ENCODE measurements around the gene C11orf86. TPM values are rescaled to one million over a fixed set of nuclear protein-coding genes. Genes with fewer than 3 reads are reported as not detected.
"Not testable (repeated sequence)": the region's sequence is repeated elsewhere in the genome, so short reads cannot be mapped to it uniquely, and the experiment has no call there.

C11orf86 gene
- total and polyA plus RNA-seq, 10 of the 15 experiments (the other 5 are each of a cell fraction or from before 2014, with no cell fraction given): not detected

DNA sequence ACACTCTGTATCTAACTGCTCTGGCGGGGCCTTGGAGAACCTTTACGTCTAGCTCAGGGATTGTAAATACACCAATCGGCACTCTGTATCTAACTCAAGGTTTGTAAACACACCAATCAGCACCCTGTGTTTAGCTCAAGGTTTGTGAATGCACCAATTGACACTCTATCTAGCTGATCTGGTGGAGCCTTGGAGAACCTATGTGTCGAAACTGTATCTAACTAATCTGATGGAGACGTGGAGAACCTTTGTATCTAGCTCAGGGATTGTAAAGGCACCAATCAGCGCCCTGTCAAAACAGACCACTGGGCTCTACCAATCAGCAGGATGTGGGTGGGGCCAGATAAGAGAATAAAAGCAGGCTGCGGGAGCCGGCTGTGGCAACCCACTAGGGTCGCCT, 14.3 kb downstream of the C11orf86 start:
- peak; percentile 25; the same call in 1 of the 2 replicates for TF ChIP-seq NFYB (IDR thresholded peaks at IDR 0.05; ENCODE audit: insufficient read depth, low read depth, low read length)
- H3K4me1 ChIP-seq (ENCODE audit: control insufficient read depth, insufficient read depth, low read length); H3K9me3 ChIP-seq (replicated peaks; ENCODE audit: control insufficient read depth, insufficient read depth, low read length); H3K27ac ChIP-seq (ENCODE audit: control insufficient read depth, insufficient read depth); RAD21 ChIA-PET (ENCODE audit: unreplicated experiment); in situ Hi-C loops (cut with MboI); H4K20me1 ChIP-seq (ENCODE audit: control insufficient read depth, insufficient read depth); CTCF ChIA-PET; intact Hi-C loops (cut with micrococcal nuclease; ENCODE audit: unreplicated experiment); H3K4me3 ChIP-seq; H3K9ac ChIP-seq (ENCODE audit: control insufficient read depth, insufficient read depth, low read length); FAIRE-seq; H3K27me3 ChIP-seq (replicated peaks in 1 of 2; ENCODE audit: control insufficient read depth in 2 of 2, insufficient read depth in 2 of 2, low read length in 1 of 2); POLR2A ChIA-PET; ATAC-seq; BruUV-seq (replicated peaks); H2AFZ ChIP-seq (ENCODE audit: control insufficient read depth, low read depth, low read length); DNase-seq (ENCODE audit: low read depth, low spot score); H3K79me2 ChIP-seq (ENCODE audit: control insufficient read depth, insufficient read depth, low read length); H3K36me3 ChIP-seq (ENCODE audit: control insufficient read depth in 2 of 2, insufficient read depth in 2 of 2, low read length in 1 of 2); H3K4me2 ChIP-seq (ENCODE audit: control insufficient read depth, insufficient read depth): not testable (repeated sequence)
- SMC1A ChIA-PET (ENCODE audit: uncharacterized antibody, unreplicated experiment): interaction anchor here (0.9 kb wide), 1 partner anchor 40 kb away, joined by 3 read pairs; no protein-coding TSS in a partner anchor
- WGBS (ENCODE audit: insufficient coverage, insufficient replicate concordance, low lambda C conversion rate, missing lambda C conversion rate): 62% methylated on average over 9 of the region's 9 CpGs

- WGBS (ENCODE audit: insufficient coverage, insufficient replicate concordance, low lambda C conversion rate, missing lambda C conversion rate): 41% methylated on average over 2 of the region's 2 CpGs
- no peak for DNase-seq (ENCODE audit: low read depth, low spot score)
- no peak for FAIRE-seq
- no peaks in the 10 kb centered on the region for H3K36me3 ChIP-seq (ENCODE audit: control insufficient read depth in 2 of 2, insufficient read depth in 2 of 2, low read length in 1 of 2)
- no TSS peak for BruUV-seq (replicated peaks)
- no peaks in the 10 kb centered on the region for H4K20me1 ChIP-seq (ENCODE audit: control insufficient read depth, insufficient read depth)
- no peak overlapping the region for H3K9ac ChIP-seq (ENCODE audit: control insufficient read depth, insufficient read depth, low read length)
- no peaks in the 10 kb centered on the region for H3K4me1 ChIP-seq (ENCODE audit: control insufficient read depth, insufficient read depth, low read length)
- H3K79me2 ChIP-seq (ENCODE audit: control insufficient read depth, insufficient read depth, low read length): no peaks in the 10 kb centered on the region
- H2AFZ ChIP-seq (ENCODE audit: control insufficient read depth, low read depth, low read length): no peak overlapping the region
- POLR2A ChIA-PET: no interaction called here
- no peaks in the 10 kb centered on the region for H3K9me3 ChIP-seq (replicated peaks; ENCODE audit: control insufficient read depth, insufficient read depth, low read length)
- no peak overlapping the region for H3K4me2 ChIP-seq (ENCODE audit: control insufficient read depth, insufficient read depth)
- H3K27me3 ChIP-seq (replicated peaks in 1 of 2; ENCODE audit: control insufficient read depth in 2 of 2, insufficient read depth in 2 of 2, low read length in 1 of 2): no peaks in the 10 kb centered on the region
- no peak overlapping the region for H3K4me3 ChIP-seq
- CTCF ChIA-PET: no interaction called here
- intact Hi-C loops (cut with micrococcal nuclease; ENCODE audit: unreplicated experiment): no loop called here
- ATAC-seq: no peak
- RAD21 ChIA-PET (ENCODE audit: unreplicated experiment): no interaction called here
- no peak overlapping the region for H3K27ac ChIP-seq (ENCODE audit: control insufficient read depth, insufficient read depth)
- in situ Hi-C loops (cut with MboI): no loop called here
- SMC1A ChIA-PET (ENCODE audit: uncharacterized antibody, unreplicated experiment): no interaction called here
- TF ChIP-seq ZNF217 (IDR thresholded peaks at IDR 0.05) (no peak), SIX5 (IDR thresholded peaks at IDR 0.05; ENCODE audit: low read depth, low read length, severe bottlenecking) (no peak), HSF1 (IDR thresholded peaks at IDR 0.05; ENCODE audit: low read depth, low read length) (no peak), BCL3 (IDR thresholded peaks at IDR 0.05; ENCODE audit: borderline replicate concordance, insufficient read depth, low read depth, low read length, poor library complexity, severe bottlenecking) (no peak), ESRRA (IDR thresholded peaks at IDR 0.05; ENCODE audit: low read length) (no peak), NFXL1 (IDR thresholded peaks at IDR 0.05; ENCODE audit: borderline replicate concordance) (no peak), ATF2 (IDR thresholded peaks at IDR 0.05; ENCODE audit: low read length) (no peak), HCFC1 (IDR thresholded peaks at IDR 0.05; ENCODE audit: low read length) (no peak), MXI1 (IDR thresholded peaks at IDR 0.05; ENCODE audit: low read depth, low read length) (no peak), TBL1XR1 (IDR thresholded peaks at IDR 0.05; ENCODE audit: low read depth, low read length) (no peak), SREBF2 (IDR thresholded peaks at IDR 0.05; ENCODE audit: low read length) (no peak), IRF3 (IDR thresholded peaks at IDR 0.05) (no peak)
Measured at GRCh38 chr11:66992041-66992440, 16.9 kb downstream of the C11orf86 start.
